GM12873 (cell line): ENCODE results near the gene PRPF19.
A peak's percentile ranks its signal among the peaks of the same experiment; 100 is the strongest.

Experiments
- TF ChIP-seq, protein P1 (sequence below): IDR thresholded peaks from 2 replicates; pipeline ENCODE4 v1.5.1; 2012; ENCODE audit warnings: low read depth, mild to moderate bottlenecking, moderate library complexity, low read length, control low read depth; ENCODE audit not compliant: insufficient read depth; ENCODE audit errors: missing control alignments

The PRPF19 gene

DNA sequence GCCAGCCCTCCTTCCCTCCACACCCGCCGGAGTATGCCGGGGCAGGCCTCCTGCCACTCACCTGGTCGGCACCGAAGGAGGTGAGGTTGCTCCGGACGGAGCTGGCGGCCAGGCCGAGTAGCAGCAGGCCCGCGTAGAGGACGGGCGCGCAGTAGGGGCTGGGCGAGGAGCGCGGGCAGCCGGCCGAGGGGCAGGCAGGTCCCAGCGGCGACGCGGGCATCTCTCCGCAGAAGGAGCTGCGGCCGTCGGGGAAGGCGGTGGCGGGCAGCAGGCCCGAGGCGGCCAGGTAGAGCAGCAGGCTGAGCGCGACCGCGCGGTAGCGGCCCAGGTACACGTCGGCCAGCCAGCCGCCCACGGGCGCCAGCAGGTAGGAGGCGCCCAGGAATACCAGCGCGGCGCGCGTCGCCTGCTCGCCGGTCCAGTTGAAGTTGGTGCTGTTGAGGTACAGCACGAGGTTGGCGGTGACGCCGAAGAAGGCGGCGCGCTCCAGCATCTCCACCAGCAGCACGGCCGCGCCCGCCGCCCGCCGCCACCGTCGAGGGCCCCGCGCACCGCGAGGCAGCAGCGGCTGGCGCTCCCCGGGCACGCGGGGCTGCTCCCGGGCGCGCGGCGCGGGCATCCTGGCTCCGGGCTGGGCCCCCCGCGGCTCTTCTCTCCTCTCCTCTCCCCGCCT is 44.7 kb upstream of the PRPF19 start:
- TF ChIP-seq, protein P1, sequence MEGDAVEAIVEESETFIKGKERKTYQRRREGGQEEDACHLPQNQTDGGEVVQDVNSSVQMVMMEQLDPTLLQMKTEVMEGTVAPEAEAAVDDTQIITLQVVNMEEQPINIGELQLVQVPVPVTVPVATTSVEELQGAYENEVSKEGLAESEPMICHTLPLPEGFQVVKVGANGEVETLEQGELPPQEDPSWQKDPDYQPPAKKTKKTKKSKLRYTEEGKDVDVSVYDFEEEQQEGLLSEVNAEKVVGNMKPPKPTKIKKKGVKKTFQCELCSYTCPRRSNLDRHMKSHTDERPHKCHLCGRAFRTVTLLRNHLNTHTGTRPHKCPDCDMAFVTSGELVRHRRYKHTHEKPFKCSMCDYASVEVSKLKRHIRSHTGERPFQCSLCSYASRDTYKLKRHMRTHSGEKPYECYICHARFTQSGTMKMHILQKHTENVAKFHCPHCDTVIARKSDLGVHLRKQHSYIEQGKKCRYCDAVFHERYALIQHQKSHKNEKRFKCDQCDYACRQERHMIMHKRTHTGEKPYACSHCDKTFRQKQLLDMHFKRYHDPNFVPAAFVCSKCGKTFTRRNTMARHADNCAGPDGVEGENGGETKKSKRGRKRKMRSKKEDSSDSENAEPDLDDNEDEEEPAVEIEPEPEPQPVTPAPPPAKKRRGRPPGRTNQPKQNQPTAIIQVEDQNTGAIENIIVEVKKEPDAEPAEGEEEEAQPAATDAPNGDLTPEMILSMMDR, result no peak

DNA sequence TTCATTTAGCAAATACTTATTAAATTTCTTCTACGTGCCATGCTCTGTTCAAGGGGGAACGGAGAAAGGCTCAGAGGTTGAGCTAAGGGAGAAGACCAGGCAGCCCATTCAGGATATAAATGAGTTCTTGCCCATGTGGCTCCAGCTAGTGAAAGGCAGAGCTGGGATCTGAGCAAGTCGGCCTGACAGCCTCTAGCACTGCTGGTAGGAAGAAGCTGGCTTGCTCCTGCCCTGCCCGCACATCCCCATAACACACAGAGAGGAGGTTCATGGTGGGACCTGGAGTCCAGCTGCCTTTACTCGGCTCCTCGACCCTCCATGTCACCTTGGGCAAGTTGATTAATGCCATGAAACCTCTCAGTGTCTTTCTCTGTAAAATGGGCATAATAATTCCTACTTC is 43.6 kb upstream of the PRPF19 start:
- TF ChIP-seq, protein P1, result no peak

DNA sequence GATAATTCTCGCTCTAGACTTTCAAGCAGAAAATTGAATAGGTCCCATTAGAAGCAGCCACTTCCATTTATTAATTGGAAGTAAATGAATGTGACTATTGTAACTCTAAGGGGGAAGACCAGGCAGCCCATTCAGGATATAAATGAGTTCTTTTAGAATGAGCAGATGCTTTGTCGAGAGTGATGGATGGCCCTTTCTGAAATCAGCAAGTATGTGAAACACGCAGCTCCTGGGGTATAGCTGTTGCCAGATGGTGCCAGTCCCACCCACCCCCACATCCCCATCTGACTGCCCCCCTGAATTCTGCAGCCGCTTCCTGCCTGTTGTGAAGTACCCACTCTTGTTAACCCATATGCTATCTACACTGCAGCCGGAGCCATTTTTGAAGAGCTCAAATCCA is 41.9 kb upstream of the PRPF19 start:
- TF ChIP-seq, protein P1, result no peak

DNA sequence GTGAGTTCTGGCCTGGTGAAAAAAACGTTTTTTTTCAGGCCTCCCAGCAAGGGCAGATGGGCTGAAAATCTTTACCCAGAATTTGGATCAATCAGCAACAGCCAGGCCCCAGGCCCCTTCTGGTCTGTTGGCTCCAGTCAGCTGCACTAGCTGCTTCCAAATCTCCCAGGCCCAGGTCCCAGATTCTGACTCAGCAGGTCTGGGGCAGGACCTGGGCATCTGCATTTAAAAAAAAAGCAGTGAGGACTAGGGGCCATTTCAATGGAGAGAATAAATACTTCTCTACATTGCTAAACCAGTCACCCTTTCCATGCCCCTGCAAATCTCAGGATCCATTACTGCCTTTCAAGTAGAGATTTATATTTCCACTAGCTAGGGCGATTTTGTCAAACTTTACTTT is 41.3 kb upstream of the PRPF19 start:
- TF ChIP-seq, protein P1, result no peak

DNA sequence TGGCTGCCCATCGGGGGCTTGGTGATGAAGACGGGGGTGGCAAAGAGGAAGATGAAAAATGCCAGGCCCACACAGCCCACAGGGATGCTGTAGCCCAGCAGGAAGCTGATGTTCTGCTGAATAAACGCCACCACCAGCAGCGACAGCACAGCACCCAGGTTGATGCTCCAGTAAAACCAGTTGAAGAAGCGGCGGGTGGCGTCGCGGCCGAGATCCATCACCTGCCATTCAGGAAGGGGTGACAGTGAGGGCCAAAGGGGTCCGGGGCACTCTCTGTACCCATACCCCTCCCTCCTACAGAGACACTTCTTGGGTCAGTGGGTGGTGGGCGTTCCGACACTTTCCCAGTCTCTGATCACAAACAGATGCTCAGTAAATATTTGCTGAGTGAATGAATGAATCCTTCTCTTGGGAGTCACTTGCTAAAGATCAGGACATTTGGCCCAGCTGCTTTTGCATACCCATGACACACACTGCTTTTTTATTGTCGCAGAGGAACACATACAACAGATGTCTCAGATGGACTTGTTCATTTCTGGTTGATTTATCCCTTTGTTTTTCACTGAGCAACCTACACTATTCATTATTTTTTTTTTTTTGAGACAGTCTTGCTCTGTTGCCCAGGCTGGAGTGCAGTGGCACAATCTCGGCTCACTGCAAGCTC is 40.3 kb upstream of the PRPF19 start:
- TF ChIP-seq, protein P1, result no peak

DNA sequence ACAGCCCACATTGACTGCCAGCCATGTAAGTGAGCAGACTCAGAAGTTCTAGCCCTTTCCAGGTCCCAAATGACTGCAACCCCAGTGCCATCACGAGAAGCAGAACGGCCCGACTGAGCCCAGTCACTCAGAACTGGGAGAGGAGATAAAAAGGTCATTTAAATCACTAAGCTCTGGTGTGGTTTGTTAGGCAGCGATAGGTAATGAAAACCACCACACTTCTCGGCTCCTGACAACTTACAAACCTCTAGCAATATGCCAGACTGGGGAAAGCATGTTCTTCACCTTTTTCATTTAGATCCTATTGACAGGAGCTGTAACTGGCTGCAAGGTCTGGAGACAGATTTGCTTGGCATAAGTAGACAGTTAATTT is 38.9 kb upstream of the PRPF19 start:
- TF ChIP-seq, protein P1, result no peak

DNA sequence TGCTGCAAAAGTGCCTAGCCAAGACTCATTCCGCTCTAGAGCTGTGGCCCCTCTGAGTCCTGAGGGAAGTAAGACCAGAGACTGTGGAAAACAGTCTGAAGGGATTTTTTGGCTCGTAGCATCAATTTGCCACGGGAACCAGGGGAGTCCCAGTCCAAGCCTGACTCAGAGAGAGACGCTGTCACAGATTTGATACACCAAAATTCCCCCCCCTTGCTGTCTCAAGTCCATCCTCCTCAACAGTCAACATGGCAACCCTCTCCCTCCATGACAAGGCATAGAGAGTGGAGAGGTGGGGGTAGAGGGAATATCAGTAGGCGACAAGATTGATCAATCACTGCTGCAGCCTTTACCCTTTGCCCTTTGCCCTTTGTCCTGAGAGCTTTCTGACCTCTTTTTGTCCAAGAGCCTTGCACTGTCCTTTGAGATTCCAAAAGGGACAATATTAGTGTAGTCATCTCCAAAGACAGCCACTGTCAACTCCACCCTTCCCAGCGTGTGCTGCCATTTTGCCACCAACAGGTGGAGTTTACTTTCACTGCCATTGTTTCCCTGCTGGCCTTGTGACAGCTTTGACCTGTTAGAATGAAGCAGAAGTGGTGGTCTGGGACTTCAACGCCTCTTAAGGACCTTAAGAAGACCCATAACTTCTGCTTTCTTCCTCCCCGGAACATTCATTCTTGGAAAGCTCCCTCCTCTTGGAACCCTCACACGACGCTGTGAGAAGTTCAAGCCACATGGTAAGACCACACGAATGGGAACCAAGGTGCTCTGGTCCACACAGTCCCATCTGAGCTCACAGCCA is 38.3 kb upstream of the PRPF19 start:
- TF ChIP-seq, protein P1, result peak; percentile 57
